OCI-LY7 (cell line): Measurements from ENCODE around the gene CERK.

Source experiments
- EZH2phosphoT487 ChIP-seq: fragments of 200-600 bp; sonication (generic); IDR thresholded peaks from 2 replicates; pipeline ENCODE4 v1.6.1; 2018; ENCODE audit warnings: low read depth, borderline replicate concordance, mild to moderate bottlenecking, mixed run types, antibody characterized with exemption, low read length, moderate library complexity, mixed read lengths
- TF ChIP-seq, protein P1 (sequence below): fragments of 200-600 bp; sonication (generic); conservative IDR thresholded peaks from 2 replicates; pipeline ENCODE4 v1.5.1; 2014; ENCODE audit warnings: mild to moderate bottlenecking, antibody characterized with exemption, low read length, moderate library complexity, mixed read lengths

DNA sequence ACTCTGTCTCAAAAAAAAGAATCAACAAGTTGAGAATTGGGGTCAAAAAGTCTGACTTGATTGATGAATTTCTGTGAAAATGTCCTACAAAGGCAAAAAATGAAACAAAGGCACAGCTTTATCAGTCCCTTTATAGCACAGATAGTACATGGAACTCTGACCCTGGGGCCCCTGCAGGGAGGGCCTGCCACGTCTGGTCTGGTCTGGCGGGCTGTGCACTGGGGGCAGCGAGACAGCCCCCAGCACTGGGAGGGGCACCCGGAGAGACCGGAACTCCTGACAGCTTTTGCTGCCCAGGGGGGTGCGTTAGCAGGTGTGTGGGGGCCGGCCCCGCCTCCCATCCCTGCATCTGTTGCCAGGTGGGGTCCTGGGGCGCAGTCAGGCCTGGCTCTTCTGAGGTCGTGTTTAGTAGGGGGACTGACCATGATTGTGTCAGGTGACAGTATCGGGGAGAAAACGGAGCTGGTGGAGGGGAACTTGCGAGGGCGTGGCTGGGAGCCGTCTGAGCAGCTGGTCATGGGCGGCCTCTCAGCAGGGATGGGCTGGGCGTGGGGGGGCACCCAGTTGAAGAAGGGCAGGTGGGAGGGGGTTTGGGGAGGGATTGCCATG, 66.1 kb downstream of the CERK start:
- TF ChIP-seq, protein P1, sequence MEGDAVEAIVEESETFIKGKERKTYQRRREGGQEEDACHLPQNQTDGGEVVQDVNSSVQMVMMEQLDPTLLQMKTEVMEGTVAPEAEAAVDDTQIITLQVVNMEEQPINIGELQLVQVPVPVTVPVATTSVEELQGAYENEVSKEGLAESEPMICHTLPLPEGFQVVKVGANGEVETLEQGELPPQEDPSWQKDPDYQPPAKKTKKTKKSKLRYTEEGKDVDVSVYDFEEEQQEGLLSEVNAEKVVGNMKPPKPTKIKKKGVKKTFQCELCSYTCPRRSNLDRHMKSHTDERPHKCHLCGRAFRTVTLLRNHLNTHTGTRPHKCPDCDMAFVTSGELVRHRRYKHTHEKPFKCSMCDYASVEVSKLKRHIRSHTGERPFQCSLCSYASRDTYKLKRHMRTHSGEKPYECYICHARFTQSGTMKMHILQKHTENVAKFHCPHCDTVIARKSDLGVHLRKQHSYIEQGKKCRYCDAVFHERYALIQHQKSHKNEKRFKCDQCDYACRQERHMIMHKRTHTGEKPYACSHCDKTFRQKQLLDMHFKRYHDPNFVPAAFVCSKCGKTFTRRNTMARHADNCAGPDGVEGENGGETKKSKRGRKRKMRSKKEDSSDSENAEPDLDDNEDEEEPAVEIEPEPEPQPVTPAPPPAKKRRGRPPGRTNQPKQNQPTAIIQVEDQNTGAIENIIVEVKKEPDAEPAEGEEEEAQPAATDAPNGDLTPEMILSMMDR: no peak
- TF ChIP-seq EZH2phosphoT487: no peak
